CD8-positive, alpha-beta memory T cell (primary cell): ENCODE measurements around the gene SNX19. TPM values are rescaled to one million over a fixed set of nuclear protein-coding genes. Genes with fewer than 3 reads are reported as not detected.
A peak's percentile ranks its signal among the peaks of the same experiment; 100 is the strongest.

Experiments
- CTCF ChIA-PET: fragments of 350-600 bp; sonication (Branson Sonifier 250); formaldehyde crosslinking; loops from one replicate; lab custom pipeline; 2021; ENCODE audit warnings: antibody characterized with exemption; lab: Charles Lee
- POLR2A ChIA-PET: fragments of 350-600 bp; sonication (Branson Sonifier 250); formaldehyde crosslinking; loops from one replicate; lab custom pipeline; 2021; ENCODE audit warnings: antibody characterized with exemption; lab: Charles Lee
- DNase-seq, 5 donors: peaks; one replicate each; pipeline versions ENCODE4 v3.0.0 to v3.0.0-alpha.2; 2020 to 2022; ENCODE audit warnings: mixed read lengths in 1 of 5
- H3K27ac ChIP-seq: one replicate; pipeline ENCODE4 v1.7.0; 2013; ENCODE audit warnings: low read depth, mild to moderate bottlenecking, low read length, moderate library complexity
- H3K27me3 ChIP-seq: 2 replicates; pipeline ENCODE4 v1.7.0; 2013; ENCODE audit warnings: low read length, mild to moderate bottlenecking; ENCODE audit not compliant: insufficient read depth, poor library complexity, severe bottlenecking
- H3K36me3 ChIP-seq: 2 replicates; pipeline ENCODE4 v1.7.0; 2013; ENCODE audit warnings: mild to moderate bottlenecking, low read length, moderate library complexity; ENCODE audit not compliant: insufficient read depth
- H3K4me1 ChIP-seq: 2 replicates; pipeline ENCODE4 v1.7.0; 2013; ENCODE audit warnings: mild to moderate bottlenecking, low read length, moderate library complexity; ENCODE audit not compliant: insufficient read depth
- H3K4me3 ChIP-seq: 2 replicates; pipeline ENCODE4 v1.7.0; 2013; ENCODE audit warnings: mild to moderate bottlenecking, low read length
- H3K9me3 ChIP-seq: 2 replicates; pipeline ENCODE4 v1.7.0; 2013; ENCODE audit warnings: mild to moderate bottlenecking, low read length
- H3K27ac Mint-ChIP-seq, 8 donors: one replicate each; pipeline ENCODE4 v1.8.0; 2020 to 2021; ENCODE audit warnings: mixed read lengths in 8 of 8, mild to moderate bottlenecking in 6 of 8, inconsistent platforms in 3 of 8, moderate library complexity in 3 of 8
- H3K27me3 Mint-ChIP-seq, 2 donors: one replicate each; pipeline ENCODE4 v1.8.0; 2020 to 2021; ENCODE audit warnings: mixed read lengths in 2 of 2, mild to moderate bottlenecking in 1 of 2, moderate library complexity in 1 of 2
- H3K36me3 Mint-ChIP-seq, 3 donors: one replicate each; pipeline ENCODE4 v1.8.0; 2020 to 2021; ENCODE audit warnings: mixed read lengths in 3 of 3, inconsistent platforms in 1 of 3, mild to moderate bottlenecking in 1 of 3
- H3K4me1 Mint-ChIP-seq, 3 donors: one replicate each; pipeline ENCODE4 v1.8.0; 2020 to 2021; ENCODE audit warnings: mixed read lengths in 3 of 3, inconsistent platforms in 1 of 3, mild to moderate bottlenecking in 1 of 3
- H3K4me3 Mint-ChIP-seq, 7 donors: one replicate each; pipeline ENCODE4 v1.8.0; 2020 to 2021; ENCODE audit warnings: mixed read lengths in 7 of 7, mild to moderate bottlenecking in 6 of 7, moderate library complexity in 4 of 7, inconsistent platforms in 2 of 7
- H3K9me3 Mint-ChIP-seq, 5 donors: one replicate each; pipeline ENCODE4 v1.8.0; 2020 to 2022; ENCODE audit warnings: mixed read lengths in 5 of 5, mild to moderate bottlenecking in 3 of 5, moderate library complexity in 2 of 5, inconsistent platforms in 1 of 5
- polyA plus RNA-seq: library from polyadenylated mRNA; unstranded; fragments of 300-500 nt; fragmentation: Illumina TruSeq; gene quantifications from one replicate; pipeline ENCODE4 v1.2.3, GENCODE V29; 2021
- total RNA-seq, 2 experiments: library from RNA; stranded (reverse); gene quantifications; one replicate each; pipeline ENCODE4 v1.2.3, GENCODE V29; 2021

The SNX19 gene
- total RNA-seq (10 to 100 TPM; 41.2 to 44.4 TPM), polyA plus RNA-seq (21.9 TPM)

GRCh38 chr11:130916238-130916855, at the start of gene SNX19:
SNX19 (minus strand) TSS chr11:130916479; CDS start chr11:130915939, 540 bp downstream.
- H3K27me3 Mint-ChIP-seq, result peaks cover 9 to 30% of the 10 kb centered on the region in 2 donors
- CTCF ChIA-PET, result interaction anchor here (0.6 to 4.9 kb wide), 15 partner anchors 9 to 1021 kb away, joined by 3 to 44 read pairs (median 4); partner anchors contain the start of gene NFRKB
- H3K27ac Mint-ChIP-seq, result peak within 1 kb of the TSS; percentile 69 to 97 (median 94)

GRCh38 chr11:130964058-130964792, 47.9 kb upstream of the SNX19 start:
- Mint-ChIP-seq H3K9me3 (peaks cover 0 to 6% (median 0%) of the 10 kb centered on the region in 5 donors), H3K4me1 (no peaks in the 10 kb centered on the region), H3K27ac (no peak overlapping the region), H3K4me3 (no peak overlapping the region), H3K36me3 (no peaks in the 10 kb centered on the region), H3K27me3 (peaks cover 0 to 5% of the 10 kb centered on the region in 2 donors)
- Histone ChIP-seq H3K27ac (no peak overlapping the region), H3K9me3 (no peaks in the 10 kb centered on the region), H3K4me1 (no peaks in the 10 kb centered on the region), H3K27me3 (no peaks in the 10 kb centered on the region), H3K36me3 (no peaks in the 10 kb centered on the region), H3K4me3 (no peak overlapping the region)
- ChIA-PET CTCF (no interaction called here), POLR2A (no interaction called here)
- DNase-seq, result no peak

More at GRCh38 chr11:130916238-130916855, at the start of gene SNX19:
- Mint-ChIP-seq H3K4me3 (peak within 1 kb of the TSS; percentile 84 to 90 (median 89)), H3K9me3 (peaks cover 9 to 32% (median 13%) of the 10 kb centered on the region in 5 donors), H3K4me1 (peaks cover 17 to 51% (median 44%) of the 10 kb centered on the region in 3 donors), H3K36me3 (peaks cover 12 to 40% (median 30%) of the 10 kb centered on the region in 3 donors)
- H3K27ac ChIP-seq, result peak within 1 kb of the TSS; percentile 86
- no peaks in the 10 kb centered on the region for H3K9me3 ChIP-seq
- no peaks in the 10 kb centered on the region for H3K27me3 ChIP-seq
- DNase-seq, result peak; percentile 85 to 92 (median 87)
- H3K4me3 ChIP-seq, result peak within 1 kb of the TSS; percentile 71
- H3K36me3 ChIP-seq, result peaks cover 3% of the 10 kb centered on the region
- POLR2A ChIA-PET, result no interaction called here
- H3K4me1 ChIP-seq, result peaks cover 31% of the 10 kb centered on the region

- H3K27me3 ChIP-seq, result no peaks in the 10 kb centered on the region
- H3K9me3 Mint-ChIP-seq, result peaks cover 0 to 3% (median 0%) of the 10 kb centered on the region in 5 donors
- H3K4me3 ChIP-seq, result no peak overlapping the region
- ChIA-PET CTCF (no interaction called here), POLR2A (no interaction called here)
- H3K9me3 ChIP-seq, result no peaks in the 10 kb centered on the region
- H3K4me3 Mint-ChIP-seq, result no peak overlapping the region
- H3K27ac Mint-ChIP-seq, result no peak overlapping the region
- H3K27me3 Mint-ChIP-seq, result peaks cover 5 to 27% of the 10 kb centered on the region in 2 donors
- DNase-seq, result no peak
- H3K36me3 ChIP-seq, result no peaks in the 10 kb centered on the region
- H3K4me1 ChIP-seq, result no peaks in the 10 kb centered on the region
- no peaks in the 10 kb centered on the region for H3K36me3 Mint-ChIP-seq
- H3K27ac ChIP-seq, result no peak overlapping the region
- H3K4me1 Mint-ChIP-seq, result peaks cover 6 to 9% (median 7%) of the 10 kb centered on the region in 3 donors
These were observed 31.6 kb upstream of the SNX19 start for GRCh38 chr11:130947889-130948288.

- no peak overlapping the region for H3K4me3 Mint-ChIP-seq
- H3K27ac Mint-ChIP-seq, result no peak overlapping the region
- H3K4me3 ChIP-seq, result no peak overlapping the region
- DNase-seq, result no peak
- no peaks in the 10 kb centered on the region for H3K36me3 ChIP-seq
- H3K36me3 Mint-ChIP-seq, result no peaks in the 10 kb centered on the region
- H3K9me3 ChIP-seq, result no peaks in the 10 kb centered on the region
- H3K27me3 ChIP-seq, result no peaks in the 10 kb centered on the region
- peaks cover 0 to 3% (median 0%) of the 10 kb centered on the region in 5 donors for H3K9me3 Mint-ChIP-seq
- no peak overlapping the region for H3K27ac ChIP-seq
- ChIA-PET CTCF (no interaction called here), POLR2A (no interaction called here)
- peaks cover 6 to 9% (median 7%) of the 10 kb centered on the region in 3 donors for H3K4me1 Mint-ChIP-seq
- H3K4me1 ChIP-seq, result no peaks in the 10 kb centered on the region
- H3K27me3 Mint-ChIP-seq, result peaks cover 5 to 27% of the 10 kb centered on the region in 2 donors
These were observed 31.2 kb upstream of the SNX19 start for GRCh38 chr11:130947481-130947880.

- Histone ChIP-seq H3K27ac (no peak overlapping the region), H3K4me1 (no peaks in the 10 kb centered on the region), H3K27me3 (no peaks in the 10 kb centered on the region), H3K9me3 (no peaks in the 10 kb centered on the region), H3K36me3 (no peaks in the 10 kb centered on the region), H3K4me3 (no peak overlapping the region)
- ChIA-PET CTCF (no interaction called here), POLR2A (no interaction called here)
- H3K9me3 Mint-ChIP-seq, result peaks cover 0 to 3% (median 0%) of the 10 kb centered on the region in 5 donors
- DNase-seq, result no peak
- no peak overlapping the region for H3K27ac Mint-ChIP-seq
- no peak overlapping the region for H3K4me3 Mint-ChIP-seq
- peaks cover 5 to 27% of the 10 kb centered on the region in 2 donors for H3K27me3 Mint-ChIP-seq
- H3K4me1 Mint-ChIP-seq, result peaks cover 6 to 9% (median 7%) of the 10 kb centered on the region in 3 donors
- no peaks in the 10 kb centered on the region for H3K36me3 Mint-ChIP-seq
These were observed 30.8 kb upstream of the SNX19 start for GRCh38 chr11:130947058-130947457.

GRCh38 chr11:130945896-130946295, 29.6 kb upstream of the SNX19 start:
- peaks cover 0 to 3% (median 0%) of the 10 kb centered on the region in 5 donors for H3K9me3 Mint-ChIP-seq
- no peak overlapping the region for H3K4me3 Mint-ChIP-seq
- H3K4me3 ChIP-seq, result no peak overlapping the region
- no peaks in the 10 kb centered on the region for H3K36me3 Mint-ChIP-seq
- no peak overlapping the region for H3K27ac ChIP-seq
- no peaks in the 10 kb centered on the region for H3K9me3 ChIP-seq
- no peaks in the 10 kb centered on the region for H3K27me3 ChIP-seq
- DNase-seq, result no peak
- H3K4me1 Mint-ChIP-seq, result peaks cover 6 to 9% (median 7%) of the 10 kb centered on the region in 3 donors
- ChIA-PET CTCF (no interaction called here), POLR2A (no interaction called here)
- no peaks in the 10 kb centered on the region for H3K4me1 ChIP-seq
- H3K27me3 Mint-ChIP-seq, result peaks cover 5 to 27% of the 10 kb centered on the region in 2 donors
- no peak overlapping the region for H3K27ac Mint-ChIP-seq
- H3K36me3 ChIP-seq, result no peaks in the 10 kb centered on the region

- Mint-ChIP-seq H3K4me3 (no peak overlapping the region), H3K9me3 (peaks cover 0 to 3% (median 0%) of the 10 kb centered on the region in 5 donors), H3K36me3 (no peaks in the 10 kb centered on the region), H3K27ac (no peak overlapping the region), H3K27me3 (peaks cover 9 to 18% of the 10 kb centered on the region in 2 donors), H3K4me1 (no peaks in the 10 kb centered on the region)
- Histone ChIP-seq H3K9me3 (no peaks in the 10 kb centered on the region), H3K36me3 (no peaks in the 10 kb centered on the region), H3K27me3 (no peaks in the 10 kb centered on the region), H3K4me1 (no peaks in the 10 kb centered on the region), H3K4me3 (no peak overlapping the region), H3K27ac (no peak overlapping the region)
- DNase-seq, result no peak
- POLR2A ChIA-PET, result no interaction called here
- CTCF ChIA-PET, result no interaction called here
These were observed 24.4 kb upstream of the SNX19 start for GRCh38 chr11:130940706-130941105.

GRCh38 chr11:130937051-130937450, 20.8 kb upstream of the SNX19 start:
- H3K9me3 Mint-ChIP-seq, result no peaks in the 10 kb centered on the region
- Histone ChIP-seq H3K4me1 (no peaks in the 10 kb centered on the region), H3K36me3 (no peaks in the 10 kb centered on the region), H3K27me3 (no peaks in the 10 kb centered on the region), H3K9me3 (no peaks in the 10 kb centered on the region), H3K4me3 (no peak overlapping the region), H3K27ac (no peak overlapping the region)
- no peaks in the 10 kb centered on the region for H3K36me3 Mint-ChIP-seq
- H3K4me1 Mint-ChIP-seq, result no peaks in the 10 kb centered on the region
- DNase-seq, result no peak
- H3K27ac Mint-ChIP-seq, result no peak overlapping the region
- H3K27me3 Mint-ChIP-seq, result peaks cover 8 to 9% of the 10 kb centered on the region in 2 donors
- ChIA-PET CTCF (interaction anchor here (1.9 kb wide), 1 partner anchor 21 kb away, joined by 4 read pairs; the partner anchor contains the start of gene SNX19), POLR2A (no interaction called here)
- H3K4me3 Mint-ChIP-seq, result no peak overlapping the region
